SK-N-SH treated with all-trans-retinoic acid at 6 μM for 48 hours (cell line): ENCODE measurements around the gene GNG14.

Source experiments
- CSDC2 ChIP-seq: fragments of 250-450 bp; sonication (Bioruptor Pico); IDR thresholded peaks from 2 replicates; pipeline ENCODE4 v1.5.0; 2020; ENCODE audit warnings: mild to moderate bottlenecking, moderate library complexity
- ISL1 ChIP-seq: fragments of 250-450 bp; sonication (Bioruptor Pico); IDR thresholded peaks from 2 replicates; pipeline ENCODE4 v2.1.2; 2022; ENCODE audit warnings: mild to moderate bottlenecking, moderate library complexity
- RARB ChIP-seq: fragments of 250-450 bp; sonication (Bioruptor Pico); IDR thresholded peaks from 2 replicates; pipeline ENCODE4 v1.8.0; 2021; ENCODE audit warnings: mild to moderate bottlenecking, moderate library complexity
- SNAI2 ChIP-seq: fragments of 250-450 bp; sonication (Bioruptor Pico); IDR thresholded peaks from 2 replicates; pipeline ENCODE4 v1.5.0; 2020; ENCODE audit warnings: mild to moderate bottlenecking, moderate library complexity
- ZC3H10 ChIP-seq: fragments of 250-450 bp; sonication (Bioruptor Pico); IDR thresholded peaks from 2 replicates; pipeline ENCODE4 v1.5.1; 2021; ENCODE audit warnings: mild to moderate bottlenecking, moderate library complexity
- ZFP3 ChIP-seq: fragments of 250-450 bp; sonication (Bioruptor Pico); IDR thresholded peaks from 2 replicates; pipeline ENCODE4 v1.5.0; 2020; ENCODE audit warnings: mild to moderate bottlenecking, moderate library complexity
- ZNF565 ChIP-seq: fragments of 450-650 bp; formaldehyde crosslinking; conservative IDR thresholded peaks from 2 replicates; pipeline ENCODE4 v1.5.0; 2020; ENCODE audit warnings: low read depth, mild to moderate bottlenecking, moderate library complexity
- ZNF8 ChIP-seq: fragments of 450-650 bp; formaldehyde crosslinking; IDR thresholded peaks from 2 replicates; pipeline ENCODE4 v1.5.0; 2020; ENCODE audit warnings: mild to moderate bottlenecking, moderate library complexity
- TF ChIP-seq, protein P1 (sequence below): fragments of 250-450 bp; sonication (Bioruptor Pico); IDR thresholded peaks from 2 replicates; pipeline ENCODE4 v1.8.0; 2020; ENCODE audit warnings: mild to moderate bottlenecking, moderate library complexity, borderline replicate concordance
- TF ChIP-seq, protein P2 (sequence below): fragments of 250-450 bp; sonication (Bioruptor Pico); IDR thresholded peaks from 2 replicates; pipeline ENCODE4 v1.5.1; 2020; ENCODE audit warnings: low read depth, mild to moderate bottlenecking, moderate library complexity

DNA sequence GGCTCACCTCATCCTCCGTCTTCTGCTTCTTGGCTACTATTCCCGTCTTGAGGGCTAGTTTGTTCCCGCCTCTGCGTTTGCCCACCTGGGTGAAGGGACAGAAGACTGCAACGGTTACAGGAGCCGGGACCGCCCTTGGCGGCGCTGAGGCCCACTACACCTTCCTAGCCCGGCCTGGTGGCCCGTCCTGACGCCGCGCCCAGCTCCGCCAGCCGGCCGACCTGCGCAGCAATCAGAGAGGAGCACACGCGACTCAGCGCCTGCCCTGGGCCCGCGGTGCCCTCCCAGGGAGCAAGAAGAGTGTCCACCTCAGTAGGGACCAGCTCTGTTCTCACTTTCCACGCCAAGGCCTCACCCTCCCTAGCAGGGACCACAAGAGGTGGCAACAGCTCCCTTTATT lies 43.5 kb downstream of the GNG14 start:
- TF ChIP-seq, protein P1, sequence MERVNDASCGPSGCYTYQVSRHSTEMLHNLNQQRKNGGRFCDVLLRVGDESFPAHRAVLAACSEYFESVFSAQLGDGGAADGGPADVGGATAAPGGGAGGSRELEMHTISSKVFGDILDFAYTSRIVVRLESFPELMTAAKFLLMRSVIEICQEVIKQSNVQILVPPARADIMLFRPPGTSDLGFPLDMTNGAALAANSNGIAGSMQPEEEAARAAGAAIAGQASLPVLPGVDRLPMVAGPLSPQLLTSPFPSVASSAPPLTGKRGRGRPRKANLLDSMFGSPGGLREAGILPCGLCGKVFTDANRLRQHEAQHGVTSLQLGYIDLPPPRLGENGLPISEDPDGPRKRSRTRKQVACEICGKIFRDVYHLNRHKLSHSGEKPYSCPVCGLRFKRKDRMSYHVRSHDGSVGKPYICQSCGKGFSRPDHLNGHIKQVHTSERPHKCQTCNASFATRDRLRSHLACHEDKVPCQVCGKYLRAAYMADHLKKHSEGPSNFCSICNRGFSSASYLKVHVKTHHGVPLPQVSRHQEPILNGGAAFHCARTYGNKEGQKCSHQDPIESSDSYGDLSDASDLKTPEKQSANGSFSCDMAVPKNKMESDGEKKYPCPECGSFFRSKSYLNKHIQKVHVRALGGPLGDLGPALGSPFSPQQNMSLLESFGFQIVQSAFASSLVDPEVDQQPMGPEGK (CRISPR knock-in tag) = no peak
- TF ChIP-seq, protein P2, sequence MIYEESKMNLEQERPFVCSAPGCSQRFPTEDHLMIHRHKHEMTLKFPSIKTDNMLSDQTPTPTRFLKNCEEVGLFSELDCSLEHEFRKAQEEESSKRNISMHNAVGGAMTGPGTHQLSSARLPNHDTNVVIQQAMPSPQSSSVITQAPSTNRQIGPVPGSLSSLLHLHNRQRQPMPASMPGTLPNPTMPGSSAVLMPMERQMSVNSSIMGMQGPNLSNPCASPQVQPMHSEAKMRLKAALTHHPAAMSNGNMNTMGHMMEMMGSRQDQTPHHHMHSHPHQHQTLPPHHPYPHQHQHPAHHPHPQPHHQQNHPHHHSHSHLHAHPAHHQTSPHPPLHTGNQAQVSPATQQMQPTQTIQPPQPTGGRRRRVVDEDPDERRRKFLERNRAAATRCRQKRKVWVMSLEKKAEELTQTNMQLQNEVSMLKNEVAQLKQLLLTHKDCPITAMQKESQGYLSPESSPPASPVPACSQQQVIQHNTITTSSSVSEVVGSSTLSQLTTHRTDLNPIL (CRISPR knock-in tag) = no peak
- TF ChIP-seq CSDC2 (CRISPR knock-in tag) (no peak), ZNF565 (CRISPR knock-in tag) (no peak), ZC3H10 (CRISPR knock-in tag) (no peak), ZNF8 (no peak), ZFP3 (CRISPR knock-in tag) (no peak), ISL1 (CRISPR knock-in tag) (no peak), SNAI2 (CRISPR knock-in tag) (no peak), RARB (no peak)
